Adrenal gland (tissue), 12 donors: ENCODE data around the gene SLC6A3. TPM values are rescaled to one million over a fixed set of nuclear protein-coding genes. Genes with fewer than 3 reads are reported as not detected.

Source experiments
- DNase-seq, 7 donors: peaks; one replicate each; pipeline ENCODE4 v3.0.0-alpha.2; 2019 to 2020
- H3K27ac ChIP-seq, 5 donors: fragments of 200-600 bp; sonication (generic) in 4 of 5; 1 replicate in 3 of 5; 2 replicates in 2 of 5; pipeline versions ENCODE4 v1.5.1 to v1.8.0; 2016 to 2020; ENCODE audit warnings: mild to moderate bottlenecking in 1 of 5
- H3K27me3 ChIP-seq: fragments of 200-600 bp; 2 replicates; pipeline ENCODE4 v1.8.0; 2021
- H3K36me3 ChIP-seq, 2 donors: fragments of 200-600 bp; replicated peaks in 1 of 2; 1 replicate in 1 of 2; 2 replicates in 1 of 2; pipeline versions ENCODE4 v1.5.1 to v1.8.0; 2018 to 2022
- H3K4me1 ChIP-seq, 2 donors: fragments of 200-600 bp; replicated peaks in 1 of 2; 1 replicate in 1 of 2; 2 replicates in 1 of 2; pipeline versions ENCODE4 v1.5.1 to v1.8.0; 2018 to 2021
- H3K4me3 ChIP-seq, 4 donors: fragments of 200-600 bp; sonication (generic) in 3 of 4; one replicate each; pipeline ENCODE4 v1.5.1; 2016 to 2018
- H3K9me3 ChIP-seq, 3 donors: fragments of 200-600 bp; sonication (generic) in 1 of 3; replicated peaks in 1 of 3; 1 replicate in 2 of 3; 2 replicates in 1 of 3; pipeline versions ENCODE4 v1.5.1 to v1.8.0; 2016 to 2021
- POLR2A ChIP-seq, 2 donors: fragments of 450-650 bp; IDR thresholded peaks; one replicate each; pipeline ENCODE4 v1.6.1; 2017; ENCODE audit warnings: antibody characterized with exemption in 2 of 2, mild to moderate bottlenecking in 2 of 2, moderate library complexity in 1 of 2
- WGBS, 4 donors: extraction: QIAGEN DNeasy Blood & Tissue Kit in 2 of 4; methylation state at CpG; one replicate each; pipeline versions ENCODE4 v1.1.5 to v1.1.7; 2013 to 2017; 5-methylcytosine and 5-hydroxymethylcytosine counted together
- intact Hi-C, 2 donors: fragments of 100-400 bp; cut with DNase I; formaldehyde crosslinking; loops; one replicate each; pipeline versions ENCODE4 v1.14.1 to v1.15.0; 2022 to 2023
- polyA plus RNA-seq, 3 donors: library from polyadenylated mRNA; stranded (reverse); fragments of 200-250 nt in 2 of 3; fragments of 350-450 nt in 1 of 3; fragmentation: Illumina TruSeq in 1 of 3; extraction: RNeasy Lipid Tissue Mini Kit (QIAGEN cat#74804) in 1 of 3; gene quantifications; one replicate each; pipeline ENCODE4 v1.2.3, GENCODE V29; 2013 to 2014
- total RNA-seq, 9 donors: library from RNA; depleted of rRNA in 4 of 9; stranded (reverse); fragments of >200 nt in 4 of 9; fragments of 120-200 nt in 1 of 9; fragmentation: NEBNext Ultra II Directional in 1 of 9; extraction: Animal tissue kit (Norgen Biotek cat#: 25700) in 1 of 9; gene quantifications; one replicate each; pipeline versions ENCODE4 v1.1.0 to v1.2.4, GENCODE V29; 2013 to 2023
- TF ChIP-seq, protein P1 (sequence below), 6 experiments: fragments of 450-650 bp in 4 of 6; fragments of 200-600 bp in 2 of 6; sonication (generic) in 1 of 6; IDR thresholded peaks; 1 replicate in 5 of 6; 2 replicates in 1 of 6; pipeline versions ENCODE4 v1.5.1 to v1.8.0; 2016 to 2021; ENCODE audit warnings: antibody characterized with exemption in 6 of 6, mild to moderate bottlenecking in 2 of 6, moderate library complexity in 1 of 6
- donor health status: healthy with polysubstance abuse.
- donor health status: Bipolar disorder and iron deficiency.
- donor health status: DM: yes; HTN: yes; CAD: no.
- donor health status: DM: no; HTN: no; CAD: no.
- donor health status: DM: no; HTN: no; CAD: no.
- donor health status: DM: yes; HTN: yes; CAD: no.

The SLC6A3 gene
- total and polyA plus RNA-seq, 12 donors = 0.10 TPM; not detected in 11

DNA sequence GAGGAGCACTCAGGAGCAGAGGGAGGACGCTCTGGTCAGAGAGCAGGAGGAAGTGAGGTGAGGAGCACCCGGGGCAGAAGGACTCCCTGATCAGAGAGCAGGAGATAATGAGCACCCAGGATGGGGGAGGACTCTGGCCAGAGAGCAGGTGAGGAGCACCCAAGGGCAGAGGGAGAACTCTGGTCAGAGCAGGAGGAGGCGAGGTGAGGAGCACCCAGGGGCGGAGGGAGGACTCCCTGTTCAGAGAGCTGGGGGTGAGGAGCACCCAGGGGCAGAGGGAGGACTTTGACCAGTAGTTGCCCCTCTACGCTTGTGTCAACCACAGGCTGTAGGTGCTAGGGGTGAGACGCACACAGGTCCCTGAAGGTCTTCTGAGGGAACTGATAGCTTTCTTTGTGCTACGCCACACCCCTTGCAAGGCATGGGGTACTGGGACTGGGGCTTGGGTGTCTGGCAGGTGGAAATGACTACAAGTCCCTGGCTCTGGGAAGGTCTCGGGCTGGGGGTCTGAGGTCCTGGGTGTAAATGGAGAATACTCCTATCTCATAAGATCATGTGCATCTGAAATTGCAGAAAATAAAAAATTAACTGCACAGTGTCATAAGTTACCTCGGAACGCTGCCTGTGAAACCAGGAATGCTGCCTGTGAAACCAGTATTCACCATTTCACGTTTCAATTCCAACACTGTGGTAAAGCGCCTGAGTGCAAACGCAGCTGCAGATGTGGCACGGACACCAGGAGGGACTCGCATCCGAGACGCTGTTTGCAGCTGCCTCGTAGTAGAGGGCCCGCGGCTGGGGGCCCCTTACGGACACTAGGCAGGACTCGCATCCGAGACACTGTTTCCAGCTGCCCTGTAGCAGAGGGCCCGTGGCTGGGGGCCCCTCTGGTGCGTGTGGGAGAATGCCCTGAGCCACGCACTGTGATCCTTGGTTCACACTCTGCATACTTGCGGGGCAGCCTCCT is 27.0 kb upstream of the SLC6A3 start:
- no peaks in the 10 kb centered on the region for H3K9me3 ChIP-seq
- H3K27me3 ChIP-seq = no peaks in the 10 kb centered on the region
- intact Hi-C loops = no loop called here
- no peaks in the 10 kb centered on the region for H3K4me1 ChIP-seq
- H3K27ac ChIP-seq = no peak overlapping the region
- no peak for DNase-seq
- H3K4me3 ChIP-seq = no peak overlapping the region
- H3K36me3 ChIP-seq = peaks cover 0 to 16% of the 10 kb centered on the region in 2 donors
- 93 to 96% (median 94%) methylated on average over 25 to 27 of the region's 27 CpGs for WGBS, 4 donors
- TF ChIP-seq, protein P1, sequence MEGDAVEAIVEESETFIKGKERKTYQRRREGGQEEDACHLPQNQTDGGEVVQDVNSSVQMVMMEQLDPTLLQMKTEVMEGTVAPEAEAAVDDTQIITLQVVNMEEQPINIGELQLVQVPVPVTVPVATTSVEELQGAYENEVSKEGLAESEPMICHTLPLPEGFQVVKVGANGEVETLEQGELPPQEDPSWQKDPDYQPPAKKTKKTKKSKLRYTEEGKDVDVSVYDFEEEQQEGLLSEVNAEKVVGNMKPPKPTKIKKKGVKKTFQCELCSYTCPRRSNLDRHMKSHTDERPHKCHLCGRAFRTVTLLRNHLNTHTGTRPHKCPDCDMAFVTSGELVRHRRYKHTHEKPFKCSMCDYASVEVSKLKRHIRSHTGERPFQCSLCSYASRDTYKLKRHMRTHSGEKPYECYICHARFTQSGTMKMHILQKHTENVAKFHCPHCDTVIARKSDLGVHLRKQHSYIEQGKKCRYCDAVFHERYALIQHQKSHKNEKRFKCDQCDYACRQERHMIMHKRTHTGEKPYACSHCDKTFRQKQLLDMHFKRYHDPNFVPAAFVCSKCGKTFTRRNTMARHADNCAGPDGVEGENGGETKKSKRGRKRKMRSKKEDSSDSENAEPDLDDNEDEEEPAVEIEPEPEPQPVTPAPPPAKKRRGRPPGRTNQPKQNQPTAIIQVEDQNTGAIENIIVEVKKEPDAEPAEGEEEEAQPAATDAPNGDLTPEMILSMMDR (IDR thresholded peaks at IDR 0.05) = no peak
- no peak for TF ChIP-seq POLR2A (IDR thresholded peaks at IDR 0.05)

DNA sequence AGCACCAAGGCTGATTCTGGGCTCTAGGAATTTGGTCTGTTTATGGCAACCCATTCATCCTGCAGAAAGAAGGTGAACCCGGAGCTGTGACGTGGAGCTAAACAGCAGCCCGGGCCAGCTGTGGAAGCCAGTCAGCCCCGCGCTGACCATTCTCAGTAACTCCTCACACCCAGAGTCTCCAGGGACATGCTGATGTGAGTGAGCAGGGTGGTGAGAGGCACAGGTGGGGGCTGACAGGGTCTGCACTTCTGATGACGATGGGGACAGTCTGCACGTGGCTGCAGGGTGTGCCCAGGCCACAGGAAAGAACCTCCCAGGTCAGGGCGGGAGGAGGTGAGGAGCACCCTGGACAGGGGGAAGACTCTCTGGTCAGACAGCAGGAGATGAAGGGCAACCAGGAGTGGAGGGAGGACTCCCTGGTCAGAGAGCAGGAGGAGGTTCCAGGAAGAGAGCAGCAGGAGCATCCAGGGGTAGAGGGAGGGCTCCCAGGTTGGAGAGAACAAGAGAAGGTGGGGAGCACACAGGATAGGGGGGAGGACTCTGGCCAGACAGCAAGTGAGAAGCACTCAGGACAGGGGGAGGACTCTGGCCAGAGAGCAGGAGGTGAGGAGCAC is 26.1 kb upstream of the SLC6A3 start:
- 87 to 96% (median 94%) methylated on average over 8 of the region's 8 CpGs for WGBS, 4 donors
- no peak overlapping the region for H3K4me3 ChIP-seq
- no peaks in the 10 kb centered on the region for H3K9me3 ChIP-seq
- H3K27me3 ChIP-seq = no peaks in the 10 kb centered on the region
- intact Hi-C loops = no loop called here
- no peak overlapping the region for H3K27ac ChIP-seq
- H3K4me1 ChIP-seq = no peaks in the 10 kb centered on the region
- peaks cover 0 to 19% of the 10 kb centered on the region in 2 donors for H3K36me3 ChIP-seq
- no peak for DNase-seq
- TF ChIP-seq POLR2A (IDR thresholded peaks at IDR 0.05) = no peak
- TF ChIP-seq, protein P1 (IDR thresholded peaks at IDR 0.05) = no peak

DNA sequence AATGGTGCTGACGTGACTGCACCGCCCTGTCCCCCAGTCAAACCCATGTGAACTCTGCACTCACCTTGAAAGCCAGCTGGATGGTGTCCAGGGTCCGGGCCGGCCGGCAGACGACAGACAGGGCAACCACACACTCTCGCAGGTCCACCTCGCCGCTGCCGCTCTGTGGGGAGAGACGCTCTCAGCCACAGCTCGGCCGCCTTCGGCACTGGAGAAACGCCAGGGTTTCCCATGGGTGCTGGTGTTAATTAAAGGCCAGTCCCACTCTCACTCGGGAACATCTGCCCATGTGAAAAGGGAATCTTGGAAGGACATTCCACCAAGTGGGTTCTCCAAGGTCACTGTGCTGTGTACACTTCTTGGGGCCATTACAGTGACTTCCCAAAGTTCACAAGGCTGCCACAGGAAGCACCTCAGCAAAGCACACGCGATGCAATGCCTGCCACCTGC is 25.5 kb upstream of the SLC6A3 start:
- 65 to 74% (median 67%) methylated on average over 8 to 18 of the region's 18 CpGs for WGBS, 4 donors
- Histone ChIP-seq H3K4me3 (no peak overlapping the region), H3K27ac (peak overlapping the region in 1 of 5 donors; percentile 73), H3K36me3 (peaks cover 0 to 24% of the 10 kb centered on the region in 2 donors), H3K27me3 (no peaks in the 10 kb centered on the region), H3K4me1 (no peaks in the 10 kb centered on the region), H3K9me3 (no peaks in the 10 kb centered on the region)
- peak in 4 of 7 donors; percentile 42 to 54 (median 50) for DNase-seq
- TF ChIP-seq, protein P1 (IDR thresholded peaks at IDR 0.05) = no peak
- no peak for TF ChIP-seq POLR2A (IDR thresholded peaks at IDR 0.05)
- intact Hi-C loops = no loop called here
